GM19025 (cell line): ENCODE results near the gene SEC61A2.
"Not testable (repeated sequence)": the region's sequence is repeated elsewhere in the genome, so short reads cannot be mapped to it uniquely, and the experiment has no call there.

ENCODE experiments used
- ATAC-seq: cut with Tn5 transposase; IDR thresholded peaks from one replicate; pipeline ENCODE4 v1.9.1; 2021; ENCODE audit warnings: mild to moderate bottlenecking, low read depth, moderate library complexity; ENCODE audit not compliant: unreplicated experiment

The SEC61A2 gene

DNA sequence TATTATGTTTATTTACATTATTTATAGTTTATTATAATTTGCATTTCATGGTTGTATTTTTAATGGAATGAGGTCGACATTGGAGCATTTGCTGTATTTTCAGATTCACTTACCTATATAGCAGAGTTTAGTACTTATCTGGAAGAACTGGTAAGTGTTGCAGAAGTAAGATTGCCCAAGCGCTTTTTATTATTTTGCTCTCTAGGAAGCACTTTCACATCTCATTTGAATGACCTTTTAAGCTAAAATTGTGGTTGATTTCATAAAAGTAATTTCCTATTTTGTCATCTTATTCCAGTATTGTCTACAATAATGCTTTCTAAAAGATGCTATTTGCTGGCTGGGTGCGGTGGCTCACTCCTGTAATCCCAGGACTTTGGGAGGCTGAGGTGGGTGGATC is 28.6 kb downstream of the SEC61A2 start:
- no peak for ATAC-seq

DNA sequence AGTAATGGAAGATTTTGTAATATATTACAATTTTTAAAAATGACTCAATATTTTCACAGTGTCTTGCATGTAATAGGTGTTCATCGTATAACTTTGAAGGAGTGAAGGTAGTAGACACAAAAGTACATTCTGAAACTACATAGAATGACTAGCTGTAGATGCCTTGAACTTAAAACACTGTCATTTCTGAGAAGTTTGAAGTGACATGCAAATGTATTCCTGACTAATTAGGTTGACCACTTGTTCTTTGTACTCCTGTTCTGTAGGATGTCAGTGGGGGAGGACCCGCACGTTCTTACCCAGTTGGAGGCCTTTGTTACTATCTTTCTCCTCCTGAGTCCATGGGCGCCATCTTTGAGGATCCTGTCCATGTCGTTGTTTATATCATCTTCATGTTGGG is 31.2 kb downstream of the SEC61A2 start:
- no peak for ATAC-seq

DNA sequence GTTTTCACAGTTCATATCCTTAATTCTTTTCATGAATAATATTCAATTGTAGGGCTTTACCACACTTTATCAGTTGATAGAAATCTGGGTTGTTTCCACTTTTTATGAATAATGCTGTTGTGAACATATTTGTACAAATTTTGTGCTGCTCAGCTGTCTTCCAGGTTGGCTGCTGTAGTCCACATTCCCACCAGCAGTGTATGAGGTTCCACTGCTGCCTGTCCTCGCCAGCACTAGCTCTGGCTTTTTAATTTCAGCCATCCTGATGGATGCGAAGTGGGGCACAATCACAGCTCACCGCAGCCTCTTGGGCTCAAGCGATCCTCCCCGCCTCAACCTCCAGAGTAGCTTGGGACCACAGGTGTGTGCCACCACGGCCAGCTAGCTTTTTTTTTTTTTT is 33.5 kb downstream of the SEC61A2 start:
- no peak for ATAC-seq

DNA sequence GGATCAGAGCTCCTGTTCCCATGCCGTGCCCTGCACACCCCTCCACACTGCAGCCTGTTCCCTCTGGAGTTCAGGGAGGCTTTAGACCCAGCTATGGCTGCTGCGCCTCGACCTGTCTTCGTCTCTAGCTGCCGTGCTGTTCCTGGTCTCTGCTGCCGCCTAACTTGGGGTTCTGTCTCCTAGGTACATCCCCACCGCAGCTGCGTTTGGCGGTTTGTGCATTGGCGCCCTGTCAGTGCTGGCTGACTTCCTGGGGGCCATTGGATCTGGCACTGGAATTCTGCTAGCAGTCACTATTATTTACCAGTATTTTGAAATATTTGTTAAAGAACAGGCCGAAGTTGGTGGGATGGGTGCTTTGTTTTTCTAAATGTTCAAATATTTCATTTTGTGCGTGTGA is 34.6 kb downstream of the SEC61A2 start:
- no peak for ATAC-seq

DNA sequence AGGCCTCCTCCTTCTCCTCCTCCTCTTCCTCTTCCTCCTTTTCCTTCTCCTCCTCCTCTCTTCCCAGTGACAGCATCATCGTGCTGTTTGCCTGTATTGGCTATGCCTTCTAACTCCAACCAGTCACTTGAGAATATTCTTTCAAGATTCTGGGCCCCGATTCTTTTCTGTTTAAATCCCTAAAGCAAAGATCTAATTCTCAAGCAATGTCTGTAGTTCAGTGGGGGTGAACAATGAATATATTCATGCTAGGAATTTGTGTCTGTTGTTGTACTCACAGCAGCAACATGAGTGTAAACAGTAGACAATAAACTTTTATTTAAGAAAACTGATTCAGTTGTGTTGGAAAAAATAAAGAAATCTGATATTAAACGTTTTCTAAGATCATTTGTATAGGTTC is 35.6 kb downstream of the SEC61A2 start:
- no peak for ATAC-seq

DNA sequence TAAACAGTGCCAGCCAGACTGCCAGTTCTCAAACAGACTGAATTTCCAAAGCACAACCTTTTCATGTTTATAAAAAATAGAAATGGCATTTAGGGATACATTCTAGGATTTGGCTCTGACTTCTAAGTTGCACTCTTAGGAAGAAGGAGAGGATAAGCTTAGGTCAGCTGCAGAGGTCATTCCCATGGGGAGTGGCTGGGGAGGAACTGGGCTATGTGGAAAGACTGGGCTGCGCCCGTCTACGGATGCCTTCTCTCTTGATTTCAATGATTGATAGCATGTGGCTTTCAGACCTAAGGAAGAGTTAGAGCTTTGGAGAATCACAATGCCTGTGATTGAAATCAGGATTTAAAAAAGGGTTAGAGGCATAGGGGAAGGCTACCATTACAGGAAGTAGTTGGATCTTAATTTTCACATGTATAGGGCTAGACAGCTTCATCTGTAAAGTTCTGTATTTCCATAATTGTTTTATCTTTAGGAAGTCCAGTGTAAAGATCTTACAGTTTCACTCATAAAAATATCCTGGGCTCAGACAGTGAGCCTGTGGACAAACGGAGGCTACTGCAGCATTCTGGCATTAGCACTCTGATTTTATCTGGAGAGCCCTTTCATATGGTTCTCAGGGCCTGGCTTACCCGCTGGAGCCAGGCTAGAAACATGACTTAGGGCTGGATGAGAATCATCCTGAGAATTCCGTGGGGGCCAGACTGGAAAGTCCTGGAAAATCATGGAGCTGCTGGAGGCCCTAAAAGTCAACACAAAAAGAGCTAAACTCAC is 36.7 kb downstream of the SEC61A2 start:
- no peak for ATAC-seq

DNA sequence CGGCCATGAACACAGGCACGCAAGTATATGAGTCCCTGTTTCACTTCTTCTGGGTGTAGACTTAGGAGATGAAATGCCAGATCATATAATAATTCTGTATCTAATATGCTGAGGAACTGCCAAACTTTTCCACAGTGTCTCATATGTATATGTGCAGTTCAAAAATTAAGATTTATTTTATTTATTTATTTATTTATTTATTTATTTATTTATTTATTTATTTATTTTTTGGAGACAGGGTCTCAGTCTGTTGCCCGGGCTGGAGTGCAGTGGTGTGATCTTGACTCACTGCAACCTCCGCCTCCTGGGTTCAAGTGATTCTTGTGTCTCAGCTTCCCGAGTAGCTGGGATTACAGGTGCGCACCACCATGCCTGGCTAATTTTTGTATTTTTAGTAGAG is 42.0 kb downstream of the SEC61A2 start:
- ATAC-seq = not testable (repeated sequence)

DNA sequence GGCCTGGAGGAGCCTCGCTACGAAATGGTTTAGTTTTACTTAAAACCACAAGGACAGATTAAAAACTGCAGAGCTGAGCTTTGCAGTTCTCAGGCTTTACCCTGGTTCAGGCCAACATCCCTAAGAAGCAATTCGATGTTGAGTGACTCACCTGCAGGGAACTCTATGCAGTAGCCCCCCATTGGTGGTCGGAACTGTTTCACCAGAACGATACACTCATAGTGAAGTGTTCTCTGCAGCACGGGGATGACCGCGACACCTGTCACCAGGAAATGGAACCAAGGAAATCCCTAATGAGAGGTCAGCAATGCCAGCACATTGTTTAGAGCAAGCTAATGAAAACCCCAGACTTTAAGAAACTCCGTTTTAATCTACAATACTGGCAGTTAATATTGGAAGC is 48.2 kb downstream of the SEC61A2 start:
- no peak for ATAC-seq

DNA sequence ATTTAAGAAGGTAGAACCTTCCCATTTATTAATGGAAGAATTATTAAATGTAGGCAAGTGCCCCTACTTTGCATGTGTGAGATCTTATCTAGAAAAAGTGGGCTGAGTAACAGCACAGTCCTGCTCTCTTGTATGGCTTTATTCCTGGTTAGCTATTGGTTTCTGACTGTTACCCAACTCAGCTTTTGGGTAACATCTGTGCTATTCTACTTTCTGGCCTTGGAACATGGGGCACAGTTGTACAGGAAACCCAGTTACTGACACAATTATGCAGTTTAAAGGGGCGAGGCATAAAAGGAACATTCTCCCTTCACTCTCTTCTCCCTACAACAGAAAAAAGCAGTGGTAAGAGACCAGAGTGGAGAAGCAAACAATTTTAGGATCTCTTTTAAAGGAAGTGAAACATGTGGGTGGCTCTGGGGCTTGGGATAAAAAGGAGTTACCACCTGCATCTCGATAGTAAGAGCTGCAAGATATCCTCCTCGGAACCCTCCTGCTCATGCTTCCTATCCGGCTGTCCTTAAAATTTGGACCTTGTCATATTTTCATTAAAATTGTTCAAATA is 50.2 kb downstream of the SEC61A2 start:
- ATAC-seq = no peak

DNA sequence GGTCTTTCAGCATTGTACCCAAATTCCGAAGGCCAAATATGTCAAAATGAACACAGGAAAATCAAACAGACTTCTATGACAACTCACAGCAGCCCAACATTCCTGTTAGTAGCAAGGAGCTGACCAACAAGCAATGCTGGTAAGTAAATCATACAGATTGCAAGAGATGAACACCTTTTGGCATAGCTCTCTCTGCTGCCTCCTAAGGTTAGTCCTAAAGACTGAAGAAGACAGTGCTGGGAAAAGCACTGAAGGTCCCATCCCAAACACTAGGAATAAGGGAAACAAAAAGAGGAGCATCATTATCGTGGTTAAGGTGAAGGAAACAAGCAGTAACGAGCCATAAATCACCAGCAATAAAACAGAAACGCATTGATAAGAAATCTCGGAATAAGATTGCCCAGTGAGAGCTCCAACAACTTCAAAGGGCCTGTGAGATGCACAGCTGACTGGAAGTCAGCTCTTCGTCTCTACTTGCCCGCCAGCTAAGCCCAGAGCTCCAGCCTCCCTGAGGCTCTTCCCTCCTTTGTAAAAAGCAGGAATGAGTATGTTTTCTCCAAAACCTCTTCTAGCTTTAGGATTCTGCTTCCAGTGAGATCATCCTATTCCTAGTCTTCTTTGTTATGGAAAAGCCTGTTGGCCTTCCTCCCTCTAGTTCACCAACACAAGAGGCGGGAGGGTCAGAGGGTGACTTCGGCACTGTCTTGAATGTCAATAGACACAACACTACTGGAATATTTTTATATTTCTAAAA is 50.9 kb downstream of the SEC61A2 start:
- no peak for ATAC-seq

DNA sequence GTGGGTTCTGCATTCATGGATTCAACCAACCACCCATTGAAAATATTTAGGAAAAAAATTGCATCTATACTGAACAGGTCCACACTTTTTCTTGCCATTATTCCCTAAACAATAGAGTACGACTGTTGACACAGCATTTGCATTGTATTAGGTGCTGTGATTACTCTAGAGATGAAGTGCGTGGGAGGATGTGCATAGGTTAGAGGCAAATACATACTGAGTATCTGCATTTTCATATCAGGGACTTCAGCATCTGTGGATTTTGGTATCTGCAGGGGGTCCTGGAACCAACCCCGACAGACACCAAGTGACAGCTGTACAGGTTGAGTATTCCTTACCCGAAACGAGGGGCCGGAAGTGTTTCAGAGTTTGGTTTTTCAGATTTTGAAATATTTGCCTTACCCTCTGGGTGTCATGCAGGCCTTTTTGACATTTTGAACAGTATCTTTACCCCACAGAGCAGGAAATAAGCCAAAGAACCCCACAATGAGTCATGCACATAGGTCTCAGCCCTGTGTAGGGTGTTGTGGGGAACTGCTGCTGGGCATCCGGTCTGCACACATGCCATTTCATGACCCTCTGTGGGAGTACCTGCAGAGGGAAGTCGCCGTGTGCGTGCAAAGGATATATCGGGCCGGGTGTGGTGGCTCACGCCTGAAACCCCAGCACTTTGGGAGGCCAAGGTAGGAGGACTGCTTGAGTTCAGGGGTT is 51.7 kb downstream of the SEC61A2 start:
- no peak for ATAC-seq

DNA sequence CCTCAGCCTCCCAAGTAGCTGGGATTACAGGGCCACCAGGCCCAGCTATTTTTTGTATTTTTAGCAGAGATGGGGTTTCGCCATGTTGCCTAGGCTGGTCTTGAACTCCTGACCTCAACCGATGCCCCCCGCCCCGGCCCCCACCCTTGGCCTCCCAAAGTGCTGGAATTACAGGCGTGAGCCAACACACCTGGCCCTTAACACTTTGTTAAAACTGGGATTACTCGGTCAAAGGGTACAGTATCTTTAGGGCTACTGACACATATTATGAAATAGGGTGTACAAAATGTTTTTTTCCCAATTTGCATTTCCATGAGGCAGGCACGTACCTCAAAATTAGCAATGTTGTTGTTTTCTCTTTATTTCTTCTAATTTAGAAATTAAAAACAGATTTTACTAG is 54.7 kb downstream of the SEC61A2 start:
- no peak for ATAC-seq

DNA sequence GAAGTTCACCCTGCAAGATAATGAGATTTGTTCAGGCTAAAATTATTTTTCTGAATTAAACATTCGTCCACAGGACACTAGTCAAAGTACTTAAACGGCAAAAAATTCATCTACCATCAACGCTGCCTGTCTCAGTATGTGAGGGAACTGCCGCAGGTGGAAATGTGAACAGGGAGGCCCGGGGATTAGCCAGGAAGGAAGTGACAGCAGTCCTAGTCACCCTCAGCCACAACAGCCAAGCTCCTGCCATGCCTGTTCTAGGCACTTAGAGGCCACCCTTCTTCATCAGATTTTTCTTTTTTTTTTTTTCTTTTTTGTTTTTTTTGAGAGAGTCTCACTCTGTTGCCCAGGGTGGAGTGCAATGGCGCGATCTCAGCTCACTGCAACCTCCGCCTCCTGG is 56.8 kb downstream of the SEC61A2 start:
- no peak for ATAC-seq

DNA sequence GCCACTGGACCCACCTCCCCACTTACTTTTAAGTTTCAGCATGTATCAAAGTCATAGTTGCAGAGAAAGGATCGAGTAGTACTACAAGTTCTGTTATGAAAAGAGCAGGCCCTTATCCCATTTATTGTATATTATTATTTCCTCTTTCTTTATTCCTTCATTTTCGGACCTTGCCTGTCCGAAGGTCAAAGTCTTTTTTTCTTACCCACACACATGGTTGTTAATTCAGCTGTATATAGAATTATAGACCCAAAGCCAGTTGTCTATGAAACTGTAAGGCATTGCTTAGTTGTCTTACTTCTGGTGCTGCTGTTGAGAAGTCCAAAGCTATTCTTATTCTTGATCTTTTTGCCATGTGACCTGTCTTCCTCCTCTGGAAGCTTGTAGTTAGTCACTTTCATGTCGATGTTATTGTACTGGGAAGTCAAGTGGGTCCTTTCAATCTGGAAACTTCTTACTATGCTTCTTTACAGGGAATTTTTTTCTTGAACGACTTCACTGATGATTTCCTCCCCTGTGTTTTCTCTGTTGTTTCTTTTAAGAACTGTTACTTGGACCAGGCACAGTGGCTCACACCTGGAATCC is 57.9 kb downstream of the SEC61A2 start:
- ATAC-seq = no peak

DNA sequence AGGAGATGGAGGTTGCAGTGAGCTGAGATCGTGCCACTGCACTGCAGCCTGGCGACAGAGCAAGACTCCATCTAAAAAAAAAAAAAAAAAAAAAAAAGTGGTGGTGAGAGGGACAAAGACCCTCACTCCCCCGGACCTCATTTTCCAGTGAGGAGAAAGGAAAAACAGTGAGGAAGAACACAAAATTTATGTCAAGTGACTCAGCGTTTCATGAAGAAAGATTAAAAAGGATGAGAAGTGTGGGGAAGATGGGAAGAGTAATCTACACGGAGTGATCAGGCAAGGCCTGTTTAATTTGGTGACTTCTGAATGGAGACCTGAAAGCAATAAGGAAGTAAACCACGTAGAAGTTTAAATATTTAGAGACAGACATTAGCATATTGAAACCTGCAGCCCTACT is 59.2 kb downstream of the SEC61A2 start:
- ATAC-seq = no peak

DNA sequence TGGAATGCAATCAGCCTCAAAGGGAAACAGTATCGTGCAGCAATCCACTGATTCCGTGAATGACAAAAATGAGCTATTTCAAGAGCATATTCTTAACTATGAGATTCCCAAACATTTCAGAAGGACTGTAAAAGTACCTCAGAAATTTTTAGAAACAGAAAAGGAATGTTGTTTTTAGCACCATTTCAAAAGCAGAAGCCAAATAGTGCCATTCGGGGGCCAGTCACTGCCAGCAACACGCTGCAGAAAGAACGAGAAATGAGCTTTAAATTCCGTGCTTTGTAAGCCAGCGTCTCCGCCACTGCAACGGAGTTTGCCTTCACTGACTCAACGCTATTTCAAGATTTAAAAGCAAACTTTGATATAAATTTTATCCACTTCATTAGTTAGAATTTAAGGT is 59.9 kb downstream of the SEC61A2 start:
- ATAC-seq = no peak

DNA sequence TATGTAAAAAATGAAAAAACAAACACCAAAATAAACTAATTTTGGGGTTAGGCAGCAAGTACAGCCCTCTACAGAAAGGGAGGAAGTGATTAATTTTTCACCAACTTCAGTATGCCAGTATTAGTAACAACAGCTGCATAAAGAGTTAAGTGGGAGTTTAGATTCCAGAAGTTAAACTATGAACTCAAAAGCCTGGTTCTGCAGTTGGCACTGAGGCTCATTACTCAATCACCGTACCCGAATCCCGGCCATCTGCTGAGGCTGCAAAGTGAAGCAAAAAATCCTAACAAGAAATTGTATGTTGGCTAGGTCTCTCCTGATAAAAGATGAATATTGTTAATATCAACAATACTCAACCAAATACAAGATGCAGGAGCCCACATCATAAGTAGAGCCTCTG is 62.2 kb downstream of the SEC61A2 start:
- ATAC-seq = no peak

DNA sequence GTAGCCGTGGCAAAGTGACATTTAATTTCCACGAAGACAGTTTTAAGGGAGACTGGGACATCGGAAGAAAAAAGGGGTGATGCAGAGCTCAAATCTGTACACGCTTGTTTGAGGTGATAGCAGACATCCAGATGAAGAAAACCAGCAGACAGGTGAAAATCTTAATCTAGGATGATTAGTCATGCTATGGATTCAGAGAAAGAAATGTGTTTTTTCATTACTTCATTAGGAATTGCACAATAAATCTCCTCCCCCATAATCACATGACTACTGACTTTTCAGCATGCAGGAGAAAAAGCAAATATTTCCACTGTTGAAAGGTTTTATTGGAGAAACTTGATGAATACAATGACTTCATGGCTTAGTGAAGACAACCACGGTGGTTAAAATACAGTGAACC is 63.7 kb downstream of the SEC61A2 start:
- ATAC-seq = no peak

DNA sequence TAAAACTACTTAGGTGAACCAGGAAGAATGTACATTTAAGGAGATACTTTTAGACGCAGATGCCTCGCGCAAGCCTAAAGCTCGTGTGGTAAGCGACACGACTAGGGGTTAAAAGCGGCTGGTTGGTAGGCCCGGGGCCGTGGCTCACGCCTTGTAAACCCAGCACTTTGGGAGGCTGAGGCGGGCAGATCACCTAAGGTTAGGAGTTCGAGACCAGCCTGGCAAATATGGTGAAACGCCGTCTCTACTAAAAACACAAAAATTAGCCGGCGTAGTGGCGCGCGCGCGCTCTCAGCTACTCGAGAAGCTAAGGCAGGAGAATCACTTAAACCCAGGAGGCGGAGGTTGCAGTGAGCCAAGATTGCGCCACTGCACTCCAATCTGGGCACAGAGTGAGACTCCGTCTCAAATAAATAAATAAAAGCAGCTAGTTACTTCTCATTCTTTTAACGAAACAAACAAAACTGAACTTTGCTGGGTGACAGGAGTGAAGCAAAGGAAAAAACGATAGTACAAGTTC is 65.3 kb downstream of the SEC61A2 start:
- no peak for ATAC-seq

DNA sequence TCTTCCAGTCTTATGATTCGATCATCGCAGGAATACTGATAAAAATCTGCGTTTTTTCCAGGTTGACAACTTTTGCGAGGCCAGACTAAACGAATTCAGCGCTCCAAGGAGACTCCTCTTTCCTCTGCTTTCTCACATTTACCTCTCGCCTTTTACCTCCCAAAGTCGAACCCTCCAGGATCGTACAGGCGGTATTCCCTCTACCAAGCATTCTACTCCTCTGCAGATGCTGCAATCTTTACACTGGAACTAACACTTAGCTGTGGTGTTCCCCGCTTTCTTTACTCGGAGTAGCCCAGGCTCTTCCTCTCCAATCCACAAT is 65.8 kb downstream of the SEC61A2 start:
- ATAC-seq = no peak
